PC-3 (cell line): ENCODE data around the gene CEACAM19.

ENCODE experiments used
- CTCF ChIP-seq: fragments of 300-600 bp; sonication (generic); conservative IDR thresholded peaks from 2 replicates; pipeline ENCODE4 v1.5.1; 2017; ENCODE audit warnings: antibody characterized with exemption, low read depth, mild to moderate bottlenecking, low read length
- EZH2 ChIP-seq: fragments of 300-600 bp; sonication (generic); IDR thresholded peaks from one replicate; pipeline ENCODE4 v1.6.1; 2017; ENCODE audit warnings: antibody characterized with exemption, mild to moderate bottlenecking, low read length; ENCODE audit not compliant: unreplicated experiment
- EZH2phosphoT487 ChIP-seq: fragments of 300-600 bp; sonication (generic); IDR thresholded peaks from 2 replicates; pipeline ENCODE4 v1.6.1; 2018; ENCODE audit warnings: mild to moderate bottlenecking, antibody characterized with exemption, low read length, borderline replicate concordance

GRCh38 chr19:44624840-44625354, 46.4 kb upstream of the CEACAM19 start:
- no peak for TF ChIP-seq CTCF
- no peak for TF ChIP-seq EZH2
- no peak for TF ChIP-seq EZH2phosphoT487
